COLO829 (cell line): ENCODE measurements around the gene ZBTB16.

ENCODE experiments used
- DNase-seq: peaks from one replicate; pipeline ENCODE4 v3.0.0; 2012; ENCODE audit warnings: low spot score

The ZBTB16 gene

GRCh38 chr11:114065094-114065493 is 5.6 kb downstream of the ZBTB16 start:
- DNase-seq: no peak

GRCh38 chr11:114066046-114066648 is 6.6 kb downstream of the ZBTB16 start:
- DNase-seq: no peak

- DNase-seq: no peak
These were observed 8.8 kb downstream of the ZBTB16 start for GRCh38 chr11:114068327-114068726.

GRCh38 chr11:114070464-114071139 is 11.1 kb downstream of the ZBTB16 start:
- no peak for DNase-seq

- DNase-seq: no peak
These were observed 13.7 kb downstream of the ZBTB16 start for GRCh38 chr11:114073007-114073827.

GRCh38 chr11:114073828-114074381 is 14.4 kb downstream of the ZBTB16 start:
- no peak for DNase-seq

- no peak for DNase-seq
These were observed 15.2 kb downstream of the ZBTB16 start for GRCh38 chr11:114074546-114075343.

GRCh38 chr11:114075344-114075610 is 15.8 kb downstream of the ZBTB16 start:
- no peak for DNase-seq

- peak; percentile 7 for DNase-seq
These were observed 16.5 kb downstream of the ZBTB16 start for GRCh38 chr11:114075891-114076441.

- DNase-seq: no peak
These were observed 17.4 kb downstream of the ZBTB16 start for GRCh38 chr11:114076921-114077331.

GRCh38 chr11:114077482-114078305 is 18.2 kb downstream of the ZBTB16 start:
- no peak for DNase-seq

- DNase-seq: no peak
These were observed 18.9 kb downstream of the ZBTB16 start for GRCh38 chr11:114078423-114078822.

- no peak for DNase-seq
These were observed 20.1 kb downstream of the ZBTB16 start for GRCh38 chr11:114079511-114080065.

GRCh38 chr11:114080219-114080618 is 20.7 kb downstream of the ZBTB16 start:
- DNase-seq: no peak

- DNase-seq: no peak
These were observed 21.3 kb downstream of the ZBTB16 start for GRCh38 chr11:114080769-114081168.

- no peak for DNase-seq
These were observed 22.3 kb downstream of the ZBTB16 start for GRCh38 chr11:114081641-114082414.

- DNase-seq: no peak
These were observed 22.9 kb downstream of the ZBTB16 start for GRCh38 chr11:114082415-114082748.

GRCh38 chr11:114082767-114083181 is 23.3 kb downstream of the ZBTB16 start:
- DNase-seq: no peak

GRCh38 chr11:114083391-114084252 is 24.1 kb downstream of the ZBTB16 start:
- DNase-seq: no peak
